ENCODE results near the gene FOXJ1.

FOXJ1 gene

GRCh38 chr17:76122431-76123190, 18.4 kb downstream of the FOXJ1 start:
- FAIRE-seq, result no peak

- no peak for FAIRE-seq
Measured at GRCh38 chr17:76121932-76122430, 19.1 kb downstream of the FOXJ1 start.

- FAIRE-seq, result no peak
Measured at GRCh38 chr17:76120658-76121008, 20.4 kb downstream of the FOXJ1 start.

GRCh38 chr17:76119409-76120371, 21.4 kb downstream of the FOXJ1 start:
- FAIRE-seq, result no peak

- no peak for FAIRE-seq
Measured at GRCh38 chr17:76115138-76115754, 25.8 kb downstream of the FOXJ1 start.

GRCh38 chr17:76111956-76112355, 29.1 kb downstream of the FOXJ1 start:
- FAIRE-seq, result no peak

- FAIRE-seq, result no peak
Measured at GRCh38 chr17:76107509-76107908, 33.5 kb downstream of the FOXJ1 start.

GRCh38 chr17:76106703-76107102, 34.3 kb downstream of the FOXJ1 start:
- no peak for FAIRE-seq

GRCh38 chr17:76104896-76105231, 36.2 kb downstream of the FOXJ1 start:
- FAIRE-seq, result no peak

- no peak for FAIRE-seq
Measured at GRCh38 chr17:76104140-76104895, 36.7 kb downstream of the FOXJ1 start.

- no peak for FAIRE-seq
Measured at GRCh38 chr17:76103274-76104139, 37.5 kb downstream of the FOXJ1 start, which contains the start of gene EXOC7. Gene EXOC7 (minus strand): TSS chr17:76103787. CDS start chr17:76103692, 95 bp downstream.

- no peak for FAIRE-seq
Measured at GRCh38 chr17:76102944-76103273, 38.1 kb downstream of the FOXJ1 start.

GRCh38 chr17:76097716-76098295, 43.2 kb downstream of the FOXJ1 start:
- no peak for FAIRE-seq

- FAIRE-seq, result no peak
Measured at GRCh38 chr17:76095943-76096342, 45.1 kb downstream of the FOXJ1 start.

GRCh38 chr17:76094046-76094445, 47.0 kb downstream of the FOXJ1 start:
- FAIRE-seq, result no peak

- FAIRE-seq, result no peak
Measured at GRCh38 chr17:76092526-76093413, 48.3 kb downstream of the FOXJ1 start.

GRCh38 chr17:76091526-76092286, 49.3 kb downstream of the FOXJ1 start:
- no peak for FAIRE-seq

GRCh38 chr17:76090517-76091129, 50.4 kb downstream of the FOXJ1 start:
- no peak for FAIRE-seq
